IMR-90 (cell line): ENCODE results near the gene MR1. TPM values are rescaled to one million over a fixed set of nuclear protein-coding genes. Genes with fewer than 3 reads are reported as not detected.
A peak's percentile ranks its signal among the peaks of the same experiment; 100 is the strongest.

ENCODE experiments used
- ATAC-seq: fragments of 200-7000 bp; cut with Tn5 transposase; 2 replicates; pipeline ENCODE4 v1.9.1; 2020; ENCODE audit warnings: low read depth, mild to moderate bottlenecking, moderate library complexity
- BruUV-seq: library from RNA; stranded (reverse); fragments of 400-500 nt; replicated peaks from 2 replicates; lab custom pipeline; 2021; lab: Mats Ljungman, UMichigan
- CTCF ChIA-PET: fragments of 300-600 bp; formaldehyde crosslinking; extraction: SDS; loops from one replicate; lab custom pipeline; 2021; ENCODE audit warnings: antibody characterized with exemption; lab: Yijun Ruan, JAX
- POLR2A ChIA-PET: fragments of 300-600 bp; sonication (Branson Sonifier 250); formaldehyde crosslinking; loops from one replicate; lab custom pipeline; 2022; ENCODE audit warnings: antibody characterized with exemption; ENCODE audit not compliant: unreplicated experiment; lab: Charles Lee
- DNase-seq: peaks from one replicate; pipeline ENCODE4 v3.0.0; 2013
- H2AFZ ChIP-seq: replicated peaks from 2 replicates; pipeline ENCODE3; 2013; ENCODE audit warnings: low read length, mild to moderate bottlenecking; ENCODE audit not compliant: poor library complexity
- H2AK5ac ChIP-seq: 2 replicates; pipeline ENCODE4 v1.6.1; 2013; ENCODE audit warnings: low read depth, low read length, inconsistent platforms
- H2AK9ac ChIP-seq: replicated peaks from 2 replicates; pipeline ENCODE3; 2013; ENCODE audit warnings: mild to moderate bottlenecking, low read depth, low read length, moderate library complexity; ENCODE audit not compliant: poor library complexity
- H2BK120ac ChIP-seq: 2 replicates; pipeline ENCODE4 v1.6.1; 2013; ENCODE audit warnings: low read depth, low read length, inconsistent platforms
- H2BK15ac ChIP-seq: 3 replicates; pipeline ENCODE4 v1.6.1; 2013; ENCODE audit warnings: low read depth, low read length, inconsistent platforms
- H2BK20ac ChIP-seq: 2 replicates; pipeline ENCODE4 v1.6.1; 2013; ENCODE audit warnings: low read depth, mild to moderate bottlenecking, inconsistent platforms, low read length, moderate library complexity
- H2BK5ac ChIP-seq: 2 replicates; pipeline ENCODE4 v1.6.1; 2013; ENCODE audit warnings: mild to moderate bottlenecking, low read depth, low read length, inconsistent platforms; ENCODE audit not compliant: poor library complexity, severe bottlenecking
- H3K14ac ChIP-seq: replicated peaks from 2 replicates; pipeline ENCODE4 v1.6.1; 2013; ENCODE audit warnings: low read depth, low read length, inconsistent platforms
- H3K18ac ChIP-seq: 2 replicates; pipeline ENCODE4 v1.6.1; 2013; ENCODE audit warnings: low read depth, low read length, control low read depth
- H3K23ac ChIP-seq: 2 replicates; pipeline ENCODE4 v1.6.1; 2013; ENCODE audit warnings: low read depth, low read length, inconsistent platforms
- H3K27ac ChIP-seq: 2 replicates; pipeline ENCODE4 v1.5.1; 2013; ENCODE audit warnings: mild to moderate bottlenecking, control low read depth, low read length; ENCODE audit not compliant: insufficient read depth
- H3K27me3 ChIP-seq: 2 replicates; pipeline ENCODE4 v1.6.1; 2013; ENCODE audit warnings: low read length; ENCODE audit not compliant: control insufficient read depth, insufficient read depth
- H3K36me3 ChIP-seq: 2 replicates; pipeline ENCODE4 v1.6.1; 2013; ENCODE audit warnings: low read length, mixed read lengths; ENCODE audit not compliant: control insufficient read depth, insufficient read depth
- H3K4ac ChIP-seq: 2 replicates; pipeline ENCODE4 v1.6.1; 2013; ENCODE audit warnings: low read depth, low read length, inconsistent platforms
- H3K4me1 ChIP-seq: 2 replicates; pipeline ENCODE4 v1.6.1; 2013; ENCODE audit warnings: low read length, mixed read lengths; ENCODE audit not compliant: control insufficient read depth, insufficient read depth
- H3K4me2 ChIP-seq: 2 replicates; pipeline ENCODE4 v1.6.1; 2013; ENCODE audit warnings: low read depth, mild to moderate bottlenecking, control low read depth, low read length, moderate library complexity
- H3K4me3 ChIP-seq: 2 replicates; pipeline ENCODE4 v1.5.1; 2013; ENCODE audit warnings: low read depth, mild to moderate bottlenecking, control low read depth, low read length, moderate library complexity; ENCODE audit not compliant: insufficient read depth
- H3K56ac ChIP-seq: 2 replicates; pipeline ENCODE4 v1.6.1; 2013; ENCODE audit warnings: low read length, inconsistent platforms; ENCODE audit not compliant: insufficient read depth; ENCODE audit errors: extremely low read depth
- H3K79me1 ChIP-seq, 2 experiments: 2 replicates each; pipeline ENCODE4 v1.6.1; 2013; ENCODE audit warnings: low read length in 2 of 2, inconsistent platforms in 1 of 2, low read depth in 1 of 2
- H3K9ac ChIP-seq: 2 replicates; pipeline ENCODE4 v1.6.1; 2013; ENCODE audit warnings: low read depth, low read length, control low read depth
- H3K9me1 ChIP-seq: 2 replicates; pipeline ENCODE4 v1.6.1; 2013; ENCODE audit warnings: low read length, inconsistent platforms; ENCODE audit not compliant: insufficient read depth
- H3K9me3 ChIP-seq: 2 replicates; pipeline ENCODE4 v1.6.1; 2013; ENCODE audit warnings: low read length; ENCODE audit not compliant: control insufficient read depth, insufficient read depth
- H4K20me1 ChIP-seq: 2 replicates; pipeline ENCODE4 v1.6.1; 2013; ENCODE audit warnings: low read length, inconsistent platforms; ENCODE audit not compliant: insufficient read depth
- H4K5ac ChIP-seq: 2 replicates; pipeline ENCODE4 v1.6.1; 2013; ENCODE audit warnings: mild to moderate bottlenecking, low read depth, low read length, control low read depth
- H4K8ac ChIP-seq, 2 experiments: 2 replicates each; pipeline ENCODE4 v1.6.1; 2013; ENCODE audit warnings: low read depth in 2 of 2, low read length in 2 of 2, control low read depth in 1 of 2, inconsistent platforms in 1 of 2
- H4K91ac ChIP-seq: 2 replicates; pipeline ENCODE4 v1.6.1; 2013; ENCODE audit warnings: low read depth, low read length, inconsistent platforms; ENCODE audit not compliant: insufficient read depth
- BHLHE40 ChIP-seq: fragments of 150-350 bp; IDR thresholded peaks from 2 replicates; pipeline ENCODE4 v1.6.1; 2016; ENCODE audit warnings: mild to moderate bottlenecking, low read depth, low read length
- CEBPB ChIP-seq: IDR thresholded peaks from 2 replicates; pipeline ENCODE4 v1.6.1; 2012; ENCODE audit warnings: low read depth, low read length, improper control_type of control experiment
- CHD1 ChIP-seq: IDR thresholded peaks from 2 replicates; pipeline ENCODE4 v1.6.1; 2012; ENCODE audit warnings: low read depth, low read length, improper control_type of control experiment
- CTCF ChIP-seq: conservative IDR thresholded peaks from 2 replicates; pipeline ENCODE4 v1.5.1; 2012; ENCODE audit warnings: mild to moderate bottlenecking, low read depth, low read length, improper control_type of control experiment
- ELK1 ChIP-seq: fragments of 150-350 bp; IDR thresholded peaks from 2 replicates; pipeline ENCODE4 v1.6.1; 2016; ENCODE audit warnings: low read depth, mild to moderate bottlenecking, low read length, moderate library complexity, borderline replicate concordance
- FOS ChIP-seq: fragments of 150-350 bp; IDR thresholded peaks from 2 replicates; pipeline ENCODE4 v1.6.1; 2016; ENCODE audit warnings: low read depth, low read length
- MAFK ChIP-seq: IDR thresholded peaks from 2 replicates; pipeline ENCODE4 v1.6.1; 2012; ENCODE audit warnings: low read depth, low read length, improper control_type of control experiment
- MXI1 ChIP-seq: IDR thresholded peaks from 2 replicates; pipeline ENCODE4 v1.6.1; 2012; ENCODE audit warnings: low read depth, mild to moderate bottlenecking, low read length, moderate library complexity, borderline replicate concordance
- NFE2L2 ChIP-seq: fragments of 150-350 bp; IDR thresholded peaks from 2 replicates; pipeline ENCODE4 v1.6.1; 2016; ENCODE audit warnings: low read depth, mild to moderate bottlenecking, low read length
- POLR2A ChIP-seq: IDR thresholded peaks from 2 replicates; pipeline ENCODE4 v1.6.1; 2012; ENCODE audit warnings: mild to moderate bottlenecking, low read depth, low read length
- RAD21 ChIP-seq: IDR thresholded peaks from 2 replicates; pipeline ENCODE4 v1.6.1; 2012; ENCODE audit warnings: low read length, improper control_type of control experiment
- RCOR1 ChIP-seq: IDR thresholded peaks from 2 replicates; pipeline ENCODE4 v1.6.1; 2012; ENCODE audit warnings: mild to moderate bottlenecking, low read length, improper control_type of control experiment; ENCODE audit not compliant: insufficient replicate concordance
- RFX5 ChIP-seq: IDR thresholded peaks from 2 replicates; pipeline ENCODE4 v1.8.0; 2012; ENCODE audit warnings: low read depth, mild to moderate bottlenecking, low read length, moderate library complexity
- SMC3 ChIP-seq: fragments of 150-350 bp; IDR thresholded peaks from 2 replicates; pipeline ENCODE4 v1.6.1; 2016; ENCODE audit warnings: low read depth, mild to moderate bottlenecking, antibody characterized with exemption, low read length, moderate library complexity
- USF2 ChIP-seq: fragments of 150-350 bp; IDR thresholded peaks from 2 replicates; pipeline ENCODE4 v1.6.1; 2017; ENCODE audit warnings: mild to moderate bottlenecking, antibody characterized with exemption, low read length, low read depth
- WGBS, 2 experiments: methylation state at CpG; one replicate each; pipeline versions ENCODE4 v1.1.5 to v1.1.7; 2013; ENCODE audit warnings: missing lambda C conversion rate in 2 of 2; ENCODE audit not compliant: insufficient read length in 1 of 2; ENCODE audit errors: extremely low coverage in 2 of 2; 5-methylcytosine and 5-hydroxymethylcytosine counted together
- dilution Hi-C: fragments of 300-500 bp; cut with HindIII; formaldehyde crosslinking; loops from one replicate; pipeline ENCODE4 v1.14.3; 2018; ENCODE audit warnings: low sequenced_read_pairs; ENCODE audit not compliant: unreplicated experiment
- in situ Hi-C: fragments of 300-500 bp; cut with MboI; formaldehyde crosslinking; loops from 3 replicates; pipeline ENCODE4 v1.14.3; 2019; ENCODE audit warnings: low sequenced_read_pairs, inconsistent platforms, mixed read lengths
- intact Hi-C: fragments of 100-400 bp; cut with micrococcal nuclease; formaldehyde crosslinking; loops from 2 replicates; pipeline ENCODE4 v1.10.0; 2022
- polyA plus RNA-seq, 3 experiments: library from polyadenylated mRNA; depleted of rRNA; stranded (reverse); fragments of >200 nt; gene quantifications; 2 replicates each; pipeline ENCODE4 v1.2.3, GENCODE V29; 2012; ENCODE audit warnings: low replicate concordance in 1 of 3
- total RNA-seq: library from RNA; depleted of rRNA; stranded (reverse); fragments of >200 nt; gene quantifications from 2 replicates; pipeline ENCODE4 v1.2.3, GENCODE V29; 2012

Gene MR1
- total and polyA plus RNA-seq, 2 of the 4 experiments (the other 2 are of a cell fraction): 6.0 to 6.1 TPM

- Histone ChIP-seq H3K4me1 (peaks cover 9% of the 10 kb centered on the region), H3K9me3 (no peaks in the 10 kb centered on the region), H3K14ac (peak overlapping the region; percentile 67; the same call in 1 of the 2 replicates), H2BK120ac (peak overlapping the region; percentile 89), H2AK5ac (peak overlapping the region; percentile 89; the same call in 1 of the 2 replicates), H3K27me3 (no peaks in the 10 kb centered on the region), H2BK20ac (peak overlapping the region; percentile 75), H3K9me1 (peaks cover 18% of the 10 kb centered on the region), H3K4ac (peak overlapping the region; percentile 81), H2AK9ac (no peak overlapping the region), H3K23ac (peak overlapping the region; percentile 8; the same call in 1 of the 2 replicates), H3K4me3 (no peak overlapping the region), H2AFZ (no peak overlapping the region), H4K20me1 (no peaks in the 10 kb centered on the region), H2BK5ac (peak overlapping the region; percentile 93), H3K4me2 (no peak overlapping the region), H3K9ac (peak overlapping the region; percentile 33; the same call in 1 of the 2 replicates), H3K56ac (peak overlapping the region; percentile 25), H4K8ac (peak overlapping the region; percentile 36 to 64; a peak in 3 of 4 replicates), H3K18ac (peak overlapping the region; percentile 93), H2BK15ac (peak overlapping the region; percentile 96; the same call in 1 of the 3 replicates), H4K91ac (peak overlapping the region; percentile 78), H3K27ac (peak overlapping the region; percentile 96), H3K79me1 (0 out of 4 replicates have a peak, but pooled peaks cover 0 to 5% of the 10 kb centered on the region in 2 experiments), H4K5ac (peak overlapping the region; percentile 85), H3K36me3 (no peaks in the 10 kb centered on the region)
- no TSS peak for BruUV-seq
- no peak for TF ChIP-seq POLR2A
- TF ChIP-seq CEBPB: no peak
- TF ChIP-seq FOS: no peak
- TF ChIP-seq RFX5: no peak
- no peak for TF ChIP-seq CTCF
- TF ChIP-seq MAFK: no peak
- no peak for TF ChIP-seq RCOR1
- no peak for TF ChIP-seq SMC3
- TF ChIP-seq RAD21: no peak
- no peak for TF ChIP-seq NFE2L2
- no peak for TF ChIP-seq ELK1
- TF ChIP-seq MXI1: no peak
- TF ChIP-seq BHLHE40: no peak
- no peak for TF ChIP-seq CHD1
- TF ChIP-seq USF2: no peak
- in situ Hi-C loops (no loop called here), intact Hi-C loops (loop anchor here (2.0 to 10.0 kb wide), 2 partner anchors 76 to 514 kb away; no protein-coding TSS in a partner anchor), dilution Hi-C loops (no loop called here)
- DNase-seq (no peak), ATAC-seq (peak; percentile 8; the same call in 1 of the 2 replicates)
- ChIA-PET CTCF (no interaction called here), POLR2A (no interaction called here)
- no CpG with 5 or more reads among the region's 5 CpGs for WGBS, 2 experiments
Observed at GRCh38 chr1:181028615-181029014, 5.2 kb upstream of the MR1 start.
